Sigmoid colon (tissue), 4 donors: ENCODE measurements around the gene USP40.

Source experiments
- CTCF ChIP-seq, 4 experiments: fragments of 450-650 bp in 3 of 4; fragments of 200-600 bp in 1 of 4; IDR thresholded peaks; one replicate each; pipeline ENCODE4 v1.5.1; 2016 to 2019; ENCODE audit warnings: antibody characterized with exemption in 4 of 4, mild to moderate bottlenecking in 3 of 4, moderate library complexity in 2 of 4
- EP300 ChIP-seq, 4 donors: sonication (generic); formaldehyde crosslinking; IDR thresholded peaks; one replicate each; pipeline ENCODE4 v1.6.1; 2017; ENCODE audit warnings: antibody characterized with exemption in 4 of 4

- no peak for TF ChIP-seq CTCF (IDR thresholded peaks at IDR 0.05)
- no peak for TF ChIP-seq EP300 (IDR thresholded peaks at IDR 0.05)
Measured at GRCh38 chr2:233430651-233431050, 135.9 kb downstream of the USP40 start.
